K562 (cell line): ENCODE results near the gene N4BP2. TPM values are rescaled to one million over a fixed set of nuclear protein-coding genes. Genes with fewer than 3 reads are reported as not detected.

ENCODE experiments used
- ATF7 ChIP-seq: fragments of 450-650 bp; IDR thresholded peaks from 2 replicates; pipeline ENCODE4 v1.7.1; 2014; ENCODE audit warnings: mild to moderate bottlenecking, moderate library complexity
- HDAC1 ChIP-seq, 2 experiments: fragments of 450-650 bp; IDR thresholded peaks; 2 replicates each; pipeline ENCODE4 v1.6.1; 2016 to 2017; ENCODE audit warnings: inconsistent platforms in 1 of 2, mild to moderate bottlenecking in 1 of 2, moderate library complexity in 1 of 2
- HNRNPK ChIP-seq: fragments of 200-400 bp; formaldehyde crosslinking; IDR thresholded peaks from one replicate; pipeline ENCODE4 v1.6.1; 2018; ENCODE audit warnings: mild to moderate bottlenecking, low read depth, low read length; ENCODE audit not compliant: poor library complexity, severe bottlenecking
- IRF1 ChIP-seq: sonication (generic); formaldehyde crosslinking; IDR thresholded peaks from 2 replicates; pipeline ENCODE4 v1.8.0; 2022; ENCODE audit warnings: missing genetic modification reagents, mild to moderate bottlenecking, borderline replicate concordance
- POLR2B ChIP-seq: fragments of 450-650 bp; IDR thresholded peaks from 2 replicates; pipeline ENCODE4 v1.6.1; 2018; ENCODE audit warnings: low read depth; ENCODE audit not compliant: partially characterized antibody
- TRIM25 ChIP-seq: fragments of 450-650 bp; IDR thresholded peaks from 2 replicates; pipeline ENCODE4 v1.7.0; 2016; ENCODE audit warnings: borderline replicate concordance
- polyA plus RNA-seq, 8 experiments: library from polyadenylated mRNA; depleted of rRNA in 4 of 8; stranded (reverse) in 5 of 8; unstranded in 3 of 8; fragments of >200 nt; fragmentation: Nextera tagmentation in 2 of 8; fragmentation: Illumina TruSeq in 1 of 8; extraction: Ambion mirVana in 2 of 8; extraction: Trizol in 1 of 8; gene quantifications; 2 replicates each; pipeline versions ENCODE4 v1.2.1 to v1.2.3, GENCODE V29; 2011 to 2014; ENCODE audit warnings: inconsistent platforms in 1 of 8, missing spikeins in 1 of 8
- total RNA-seq, 7 experiments: library from RNA; depleted of rRNA in 6 of 7; stranded (reverse); fragments of >200 nt in 6 of 7; fragmentation: Illumina TruSeq in 2 of 7; extraction: Trizol in 2 of 7; gene quantifications; 2 replicates each; pipeline versions ENCODE4 v1.2.1 to v1.2.3, GENCODE V29; 2011 to 2021; ENCODE audit warnings: low replicate concordance in 1 of 7
- TF ChIP-seq, protein P1 (sequence below): fragments of 200-600 bp; sonication (generic); IDR thresholded peaks from one replicate; pipeline ENCODE4 v1.6.1; 2012; ENCODE audit warnings: mild to moderate bottlenecking, low read depth, low read length, inconsistent platforms
- TF ChIP-seq, protein P2 (sequence below), 2 experiments: IDR thresholded peaks; 2 replicates each; pipeline ENCODE4 v1.6.1; 2012; ENCODE audit warnings: improper control_type of control experiment in 2 of 2, low read depth in 2 of 2, low read length in 2 of 2, borderline replicate concordance in 1 of 2

N4BP2 gene
- total and polyA plus RNA-seq, 9 of the 15 experiments (the other 6 are each of a cell fraction or from before 2014, with no cell fraction given), result 2.7 to 12.6 (median 7.6) TPM

- TF ChIP-seq, protein P1, sequence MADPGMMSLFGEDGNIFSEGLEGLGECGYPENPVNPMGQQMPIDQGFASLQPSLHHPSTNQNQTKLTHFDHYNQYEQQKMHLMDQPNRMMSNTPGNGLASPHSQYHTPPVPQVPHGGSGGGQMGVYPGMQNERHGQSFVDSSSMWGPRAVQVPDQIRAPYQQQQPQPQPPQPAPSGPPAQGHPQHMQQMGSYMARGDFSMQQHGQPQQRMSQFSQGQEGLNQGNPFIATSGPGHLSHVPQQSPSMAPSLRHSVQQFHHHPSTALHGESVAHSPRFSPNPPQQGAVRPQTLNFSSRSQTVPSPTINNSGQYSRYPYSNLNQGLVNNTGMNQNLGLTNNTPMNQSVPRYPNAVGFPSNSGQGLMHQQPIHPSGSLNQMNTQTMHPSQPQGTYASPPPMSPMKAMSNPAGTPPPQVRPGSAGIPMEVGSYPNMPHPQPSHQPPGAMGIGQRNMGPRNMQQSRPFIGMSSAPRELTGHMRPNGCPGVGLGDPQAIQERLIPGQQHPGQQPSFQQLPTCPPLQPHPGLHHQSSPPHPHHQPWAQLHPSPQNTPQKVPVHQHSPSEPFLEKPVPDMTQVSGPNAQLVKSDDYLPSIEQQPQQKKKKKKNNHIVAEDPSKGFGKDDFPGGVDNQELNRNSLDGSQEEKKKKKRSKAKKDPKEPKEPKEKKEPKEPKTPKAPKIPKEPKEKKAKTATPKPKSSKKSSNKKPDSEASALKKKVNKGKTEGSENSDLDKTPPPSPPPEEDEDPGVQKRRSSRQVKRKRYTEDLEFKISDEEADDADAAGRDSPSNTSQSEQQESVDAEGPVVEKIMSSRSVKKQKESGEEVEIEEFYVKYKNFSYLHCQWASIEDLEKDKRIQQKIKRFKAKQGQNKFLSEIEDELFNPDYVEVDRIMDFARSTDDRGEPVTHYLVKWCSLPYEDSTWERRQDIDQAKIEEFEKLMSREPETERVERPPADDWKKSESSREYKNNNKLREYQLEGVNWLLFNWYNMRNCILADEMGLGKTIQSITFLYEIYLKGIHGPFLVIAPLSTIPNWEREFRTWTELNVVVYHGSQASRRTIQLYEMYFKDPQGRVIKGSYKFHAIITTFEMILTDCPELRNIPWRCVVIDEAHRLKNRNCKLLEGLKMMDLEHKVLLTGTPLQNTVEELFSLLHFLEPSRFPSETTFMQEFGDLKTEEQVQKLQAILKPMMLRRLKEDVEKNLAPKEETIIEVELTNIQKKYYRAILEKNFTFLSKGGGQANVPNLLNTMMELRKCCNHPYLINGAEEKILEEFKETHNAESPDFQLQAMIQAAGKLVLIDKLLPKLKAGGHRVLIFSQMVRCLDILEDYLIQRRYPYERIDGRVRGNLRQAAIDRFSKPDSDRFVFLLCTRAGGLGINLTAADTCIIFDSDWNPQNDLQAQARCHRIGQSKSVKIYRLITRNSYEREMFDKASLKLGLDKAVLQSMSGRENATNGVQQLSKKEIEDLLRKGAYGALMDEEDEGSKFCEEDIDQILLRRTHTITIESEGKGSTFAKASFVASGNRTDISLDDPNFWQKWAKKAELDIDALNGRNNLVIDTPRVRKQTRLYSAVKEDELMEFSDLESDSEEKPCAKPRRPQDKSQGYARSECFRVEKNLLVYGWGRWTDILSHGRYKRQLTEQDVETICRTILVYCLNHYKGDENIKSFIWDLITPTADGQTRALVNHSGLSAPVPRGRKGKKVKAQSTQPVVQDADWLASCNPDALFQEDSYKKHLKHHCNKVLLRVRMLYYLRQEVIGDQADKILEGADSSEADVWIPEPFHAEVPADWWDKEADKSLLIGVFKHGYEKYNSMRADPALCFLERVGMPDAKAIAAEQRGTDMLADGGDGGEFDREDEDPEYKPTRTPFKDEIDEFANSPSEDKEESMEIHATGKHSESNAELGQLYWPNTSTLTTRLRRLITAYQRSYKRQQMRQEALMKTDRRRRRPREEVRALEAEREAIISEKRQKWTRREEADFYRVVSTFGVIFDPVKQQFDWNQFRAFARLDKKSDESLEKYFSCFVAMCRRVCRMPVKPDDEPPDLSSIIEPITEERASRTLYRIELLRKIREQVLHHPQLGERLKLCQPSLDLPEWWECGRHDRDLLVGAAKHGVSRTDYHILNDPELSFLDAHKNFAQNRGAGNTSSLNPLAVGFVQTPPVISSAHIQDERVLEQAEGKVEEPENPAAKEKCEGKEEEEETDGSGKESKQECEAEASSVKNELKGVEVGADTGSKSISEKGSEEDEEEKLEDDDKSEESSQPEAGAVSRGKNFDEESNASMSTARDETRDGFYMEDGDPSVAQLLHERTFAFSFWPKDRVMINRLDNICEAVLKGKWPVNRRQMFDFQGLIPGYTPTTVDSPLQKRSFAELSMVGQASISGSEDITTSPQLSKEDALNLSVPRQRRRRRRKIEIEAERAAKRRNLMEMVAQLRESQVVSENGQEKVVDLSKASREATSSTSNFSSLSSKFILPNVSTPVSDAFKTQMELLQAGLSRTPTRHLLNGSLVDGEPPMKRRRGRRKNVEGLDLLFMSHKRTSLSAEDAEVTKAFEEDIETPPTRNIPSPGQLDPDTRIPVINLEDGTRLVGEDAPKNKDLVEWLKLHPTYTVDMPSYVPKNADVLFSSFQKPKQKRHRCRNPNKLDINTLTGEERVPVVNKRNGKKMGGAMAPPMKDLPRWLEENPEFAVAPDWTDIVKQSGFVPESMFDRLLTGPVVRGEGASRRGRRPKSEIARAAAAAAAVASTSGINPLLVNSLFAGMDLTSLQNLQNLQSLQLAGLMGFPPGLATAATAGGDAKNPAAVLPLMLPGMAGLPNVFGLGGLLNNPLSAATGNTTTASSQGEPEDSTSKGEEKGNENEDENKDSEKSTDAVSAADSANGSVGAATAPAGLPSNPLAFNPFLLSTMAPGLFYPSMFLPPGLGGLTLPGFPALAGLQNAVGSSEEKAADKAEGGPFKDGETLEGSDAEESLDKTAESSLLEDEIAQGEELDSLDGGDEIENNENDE, result no peak
- TF ChIP-seq HNRNPK (no peak), POLR2B (peak; percentile 25), TRIM25 (no peak), ATF7 (no peak), IRF1 (CRISPR knock-in tag) (no peak), HDAC1 (IDR thresholded peaks at IDR 0.05) (peak in 1 of 2 experiments; percentile 29; a peak in 2 of 4 replicates)
- TF ChIP-seq, protein P2, sequence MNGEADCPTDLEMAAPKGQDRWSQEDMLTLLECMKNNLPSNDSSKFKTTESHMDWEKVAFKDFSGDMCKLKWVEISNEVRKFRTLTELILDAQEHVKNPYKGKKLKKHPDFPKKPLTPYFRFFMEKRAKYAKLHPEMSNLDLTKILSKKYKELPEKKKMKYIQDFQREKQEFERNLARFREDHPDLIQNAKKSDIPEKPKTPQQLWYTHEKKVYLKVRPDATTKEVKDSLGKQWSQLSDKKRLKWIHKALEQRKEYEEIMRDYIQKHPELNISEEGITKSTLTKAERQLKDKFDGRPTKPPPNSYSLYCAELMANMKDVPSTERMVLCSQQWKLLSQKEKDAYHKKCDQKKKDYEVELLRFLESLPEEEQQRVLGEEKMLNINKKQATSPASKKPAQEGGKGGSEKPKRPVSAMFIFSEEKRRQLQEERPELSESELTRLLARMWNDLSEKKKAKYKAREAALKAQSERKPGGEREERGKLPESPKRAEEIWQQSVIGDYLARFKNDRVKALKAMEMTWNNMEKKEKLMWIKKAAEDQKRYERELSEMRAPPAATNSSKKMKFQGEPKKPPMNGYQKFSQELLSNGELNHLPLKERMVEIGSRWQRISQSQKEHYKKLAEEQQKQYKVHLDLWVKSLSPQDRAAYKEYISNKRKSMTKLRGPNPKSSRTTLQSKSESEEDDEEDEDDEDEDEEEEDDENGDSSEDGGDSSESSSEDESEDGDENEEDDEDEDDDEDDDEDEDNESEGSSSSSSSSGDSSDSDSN (IDR thresholded peaks at IDR 0.05; ENCODE audit: borderline replicate concordance in 1 of 2, low read depth in 2 of 2, low read length in 2 of 2), result no peak
Observed at GRCh38 chr4:40199999-40200874, 143.6 kb downstream of the N4BP2 start (continued).
